HG03280 (cell line): ENCODE measurements around the gene GDPD2.

ENCODE experiments used
- ATAC-seq: cut with Tn5 transposase; IDR thresholded peaks from one replicate; pipeline ENCODE4 v1.9.1; 2021; ENCODE audit warnings: mild to moderate bottlenecking, moderate library complexity; ENCODE audit not compliant: unreplicated experiment

Gene GDPD2

DNA sequence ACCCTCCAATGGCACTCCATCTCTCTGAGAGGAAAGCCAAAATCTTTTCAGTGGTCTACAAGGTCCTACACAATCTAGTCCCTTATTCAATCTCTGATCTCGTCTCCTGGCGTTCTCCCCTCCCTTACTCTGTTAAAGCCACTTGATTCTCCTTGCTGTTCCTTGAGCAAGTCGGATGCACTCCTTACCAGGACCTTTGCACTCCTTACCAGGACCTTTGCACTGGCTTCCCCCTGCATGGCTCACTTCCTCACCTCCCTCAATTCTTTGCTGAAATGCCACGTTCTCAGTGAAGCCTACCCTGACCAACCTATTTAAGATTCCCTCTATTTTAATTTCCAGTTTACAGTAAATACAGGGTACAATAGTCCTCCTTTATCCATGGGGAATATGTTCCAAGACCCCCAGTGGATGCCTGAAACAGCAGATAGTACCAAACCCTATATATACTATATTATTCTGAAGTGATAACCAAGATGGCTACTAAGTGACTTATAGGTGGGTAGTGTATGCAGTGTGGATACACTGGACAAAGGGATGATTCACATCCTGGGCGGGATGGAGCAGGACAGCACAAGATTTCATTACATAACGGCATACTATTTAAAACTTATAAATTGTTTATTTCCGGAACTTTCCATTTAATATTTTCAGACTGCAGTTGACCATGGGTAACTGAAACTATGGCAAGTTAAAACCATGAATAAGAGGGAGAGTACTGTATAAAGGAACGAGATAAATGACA is 15.0 kb downstream of the GDPD2 start:
- no peak for ATAC-seq

- no peak for ATAC-seq
Observed at GRCh38 chrX:70439016-70439415, 15.9 kb downstream of the GDPD2 start.

GRCh38 chrX:70442224-70442623 is 19.1 kb downstream of the GDPD2 start:
- no peak for ATAC-seq

- no peak for ATAC-seq
Observed at GRCh38 chrX:70444326-70444945, 21.3 kb downstream of the GDPD2 start, which contains the start of gene DLG3. TSS of gene DLG3 (plus strand) at chrX:70444835. CDS start at chrX:70445202, 367 bp downstream.

DNA sequence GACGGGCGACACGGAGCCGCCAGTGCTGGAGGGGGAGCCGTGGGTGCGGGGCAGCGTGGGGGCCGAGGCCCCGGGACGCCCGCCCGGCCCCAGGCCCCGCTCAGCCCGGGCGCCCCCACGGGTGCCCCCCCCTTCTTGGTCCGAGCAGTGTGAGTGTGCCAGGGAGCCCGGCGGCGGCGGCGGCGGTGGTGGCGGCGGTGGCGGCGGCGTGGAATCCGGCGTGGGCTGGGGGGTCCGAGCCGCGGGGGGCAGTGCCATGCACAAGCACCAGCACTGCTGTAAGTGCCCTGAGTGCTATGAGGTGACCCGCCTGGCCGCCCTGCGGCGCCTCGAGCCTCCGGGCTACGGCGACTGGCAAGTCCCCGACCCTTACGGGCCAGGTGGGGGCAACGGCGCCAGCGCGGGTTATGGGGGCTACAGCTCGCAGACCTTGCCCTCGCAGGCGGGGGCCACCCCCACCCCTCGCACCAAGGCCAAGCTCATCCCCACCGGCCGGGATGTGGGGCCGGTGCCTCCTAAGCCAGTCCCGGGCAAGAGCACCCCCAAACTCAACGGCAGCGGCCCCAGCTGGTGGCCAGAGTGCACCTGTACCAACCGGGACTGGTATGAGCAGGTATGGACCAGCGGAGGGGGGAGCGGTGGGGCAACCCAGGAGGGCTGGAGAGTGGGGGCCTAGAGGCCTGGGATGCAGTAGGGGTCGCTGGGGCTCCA is 22.0 kb downstream of the GDPD2 start:
- no peak for ATAC-seq

- ATAC-seq, result no peak
Observed at GRCh38 chrX:70445951-70446350, 22.8 kb downstream of the GDPD2 start.

DNA sequence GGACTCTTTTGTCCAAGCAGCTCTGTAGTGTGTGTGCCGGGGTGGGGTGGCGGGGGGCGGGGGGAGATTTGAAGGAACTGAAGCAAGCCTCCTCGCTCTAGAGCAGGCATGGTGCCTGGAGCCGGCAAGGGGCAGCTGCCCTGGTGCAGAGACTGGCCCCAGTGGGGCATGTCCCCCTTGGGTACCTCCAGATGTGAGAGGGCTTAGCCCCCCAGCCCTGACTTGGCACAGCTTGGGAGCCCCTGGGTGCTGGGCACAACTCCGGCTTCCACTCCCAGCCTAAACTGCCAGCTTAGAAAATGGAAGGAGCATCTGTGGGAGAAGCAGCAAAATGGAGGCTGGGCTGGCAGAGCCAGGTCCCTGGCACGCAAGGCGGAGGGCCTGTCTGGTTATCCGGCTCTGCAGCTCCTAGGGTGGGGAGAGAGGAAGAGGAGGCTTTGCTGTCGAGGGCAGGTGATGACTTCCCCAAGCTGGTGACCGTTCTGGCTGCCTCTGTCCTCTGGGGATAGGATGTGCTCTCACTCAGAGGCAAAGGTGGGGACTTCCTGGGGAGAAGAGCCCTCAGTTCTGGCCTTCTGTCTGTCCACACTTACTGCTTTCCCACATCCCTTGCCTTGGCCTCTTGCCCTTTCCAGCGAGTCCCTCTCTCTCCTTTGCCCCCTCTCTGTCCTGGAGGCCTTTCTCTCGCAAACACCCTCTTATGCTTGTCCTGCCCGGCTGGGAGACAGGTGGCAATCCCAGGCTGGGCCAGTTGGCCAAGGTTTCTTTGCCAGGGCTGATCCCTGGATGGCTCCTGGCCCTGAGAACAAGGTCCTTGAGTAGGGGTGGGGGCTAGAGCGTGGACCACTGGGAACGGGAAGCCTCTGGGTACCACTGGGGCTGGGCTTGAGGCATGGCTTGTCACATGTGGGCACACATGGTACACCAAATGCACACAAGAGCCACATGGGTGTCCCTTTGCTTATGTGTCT is 23.6 kb downstream of the GDPD2 start:
- ATAC-seq, result no peak

DNA sequence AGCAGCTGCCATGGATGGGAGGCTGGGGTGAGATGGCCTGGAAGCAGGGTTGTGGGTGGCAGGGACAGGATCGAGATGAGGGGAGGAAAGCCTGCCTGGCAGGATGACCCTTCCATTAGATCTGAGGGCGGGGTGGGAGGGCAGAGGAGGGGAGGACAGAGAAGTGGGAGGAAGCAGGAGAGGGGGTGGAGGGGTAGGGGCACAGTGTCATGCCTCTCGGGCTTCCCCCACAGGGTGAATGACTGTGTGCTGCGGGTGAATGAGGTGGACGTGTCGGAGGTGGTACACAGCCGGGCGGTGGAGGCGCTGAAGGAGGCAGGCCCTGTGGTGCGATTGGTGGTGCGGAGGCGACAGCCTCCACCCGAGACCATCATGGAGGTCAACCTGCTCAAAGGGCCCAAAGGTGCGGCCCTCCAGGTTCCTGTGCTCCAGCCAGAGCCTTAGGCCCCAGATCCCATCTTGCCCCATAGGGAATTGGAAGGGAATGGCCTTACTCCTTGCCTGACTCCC is 26.4 kb downstream of the GDPD2 start:
- no peak for ATAC-seq

GRCh38 chrX:70452143-70452733 is 29.1 kb downstream of the GDPD2 start:
- peak; percentile 37 for ATAC-seq

- no peak for ATAC-seq
Observed at GRCh38 chrX:70453024-70453618, 30.0 kb downstream of the GDPD2 start.

DNA sequence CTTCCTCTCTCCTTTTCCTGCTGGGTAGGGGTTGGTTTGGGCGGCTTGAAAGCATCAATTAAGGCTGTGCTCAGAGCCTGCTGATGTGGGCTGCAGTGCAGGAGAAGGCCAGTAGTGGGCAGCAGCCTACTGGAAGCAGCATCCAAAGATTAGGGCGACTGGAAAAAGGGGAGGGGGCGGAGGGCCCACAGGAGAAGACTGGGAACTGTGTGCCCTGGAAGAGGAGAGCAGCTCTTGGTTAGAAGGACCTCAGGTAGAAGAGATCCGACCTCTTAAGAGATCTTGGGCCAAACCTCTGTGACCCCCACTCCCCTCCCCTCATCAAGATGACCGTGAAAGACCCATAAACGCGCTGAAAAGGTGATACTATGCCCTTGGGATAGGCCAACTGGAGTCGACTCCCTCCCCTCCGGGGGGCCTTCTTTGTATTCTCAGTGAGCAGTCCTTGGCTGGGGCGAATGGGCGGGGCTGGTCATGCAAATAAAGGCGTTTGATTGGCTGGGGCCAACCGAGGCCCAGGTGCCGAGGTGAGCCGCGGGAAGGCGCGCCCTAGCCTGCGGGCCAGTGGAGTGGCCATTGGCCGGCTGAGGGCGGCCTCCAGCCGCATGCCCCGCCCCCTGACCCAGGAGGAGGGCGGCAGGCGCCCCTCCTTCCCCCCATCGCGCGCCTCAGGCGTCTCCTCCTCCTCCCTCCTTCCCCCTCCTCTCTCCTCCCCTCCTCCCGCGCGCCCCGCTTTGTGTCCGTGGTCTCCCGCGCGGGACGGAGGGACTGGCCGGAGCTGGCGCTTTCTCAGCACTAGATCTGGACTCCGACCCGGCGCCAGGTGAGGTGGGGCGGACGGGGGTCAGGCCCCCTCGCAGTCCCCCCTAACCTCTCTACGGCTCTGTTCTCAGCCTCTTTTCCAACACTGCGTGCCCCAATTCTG is 31.6 kb downstream of the GDPD2 start:
- ATAC-seq, result peak; percentile 65

GRCh38 chrX:70455366-70456202 is 32.5 kb downstream of the GDPD2 start:
- no peak for ATAC-seq

GRCh38 chrX:70456256-70456655 is 33.1 kb downstream of the GDPD2 start:
- no peak for ATAC-seq

GRCh38 chrX:70461026-70461425 is 37.9 kb downstream of the GDPD2 start:
- no peak for ATAC-seq

- no peak for ATAC-seq
Observed at GRCh38 chrX:70464051-70464450, 40.9 kb downstream of the GDPD2 start.

- no peak for ATAC-seq
Observed at GRCh38 chrX:70466968-70467367, 43.9 kb downstream of the GDPD2 start.

DNA sequence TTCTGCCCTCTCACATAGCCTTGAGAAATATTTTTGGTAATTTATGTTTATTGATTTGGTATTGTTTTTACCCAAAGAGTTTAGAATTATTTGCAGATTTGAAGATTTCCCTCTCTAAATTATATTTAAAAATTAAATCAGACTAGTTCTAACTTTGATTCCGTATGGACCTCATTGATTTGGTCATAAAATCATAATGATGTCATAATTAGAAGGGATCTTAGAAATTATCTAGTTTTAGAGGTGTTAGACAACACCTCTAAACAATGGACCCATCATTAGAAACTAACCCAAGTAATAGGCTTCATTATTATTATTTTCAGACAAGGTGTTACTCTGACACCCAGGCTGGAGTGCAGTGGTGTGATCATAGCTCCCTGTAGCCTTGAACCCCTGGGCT is 45.6 kb downstream of the GDPD2 start:
- ATAC-seq, result no peak

- ATAC-seq, result peak; percentile 59
Observed at GRCh38 chrX:70470850-70471289, 47.8 kb downstream of the GDPD2 start.
